H1 (cell line): Measurements from ENCODE around the gene LYAR. TPM values are rescaled to one million over a fixed set of nuclear protein-coding genes. Genes with fewer than 3 reads are reported as not detected.
A peak's percentile ranks its signal among the peaks of the same experiment; 100 is the strongest.

ENCODE experiments used
- CTCF ChIA-PET: fragments of 300-600 bp; sonication (Branson Sonifier 250); formaldehyde crosslinking; loops from one replicate; lab custom pipeline; 2021; ENCODE audit not compliant: partially characterized antibody; lab: Charles Lee
- POLR2A ChIA-PET: fragments of 300-600 bp; sonication (Branson Sonifier 250); formaldehyde crosslinking; loops from one replicate; lab custom pipeline; 2021; ENCODE audit warnings: inconsistent platforms; ENCODE audit not compliant: partially characterized antibody; lab: Charles Lee
- DNase-seq, 2 experiments: peaks; one replicate each; pipeline versions ENCODE4 v3.0.0 to v3.0.0-alpha.2; 2010 to 2022; ENCODE audit warnings: low spot score in 2 of 2, low read depth in 1 of 2, mixed read lengths in 1 of 2
- FAIRE-seq: peaks from 2 replicates; lab custom pipeline; 2011; peaks lifted over from hg19 to GRCh38; lab: Jason Lieb, UNC
- H2AFZ ChIP-seq: 2 replicates; pipeline ENCODE4 v1.8.1; 2012; ENCODE audit warnings: low read length, inconsistent platforms
- H2AK5ac ChIP-seq: 2 replicates; pipeline ENCODE4 v1.6.1; 2013; ENCODE audit warnings: low read depth, low read length
- H2BK120ac ChIP-seq: replicated peaks from 2 replicates; pipeline ENCODE3; 2013; ENCODE audit warnings: low read depth, low read length, inconsistent platforms
- H2BK12ac ChIP-seq: 2 replicates; pipeline ENCODE4 v1.6.1; 2013; ENCODE audit warnings: low read depth, low read length
- H2BK15ac ChIP-seq: 2 replicates; pipeline ENCODE4 v1.6.1; 2013; ENCODE audit warnings: low read length
- H2BK20ac ChIP-seq: 2 replicates; pipeline ENCODE4 v1.6.1; 2013; ENCODE audit warnings: low read length
- H2BK5ac ChIP-seq: 2 replicates; pipeline ENCODE4 v1.6.1; 2013; ENCODE audit warnings: low read depth, low read length
- H3K14ac ChIP-seq: 2 replicates; pipeline ENCODE4 v1.6.1; 2013; ENCODE audit warnings: inconsistent platforms; ENCODE audit not compliant: insufficient read length
- H3K18ac ChIP-seq: 2 replicates; pipeline ENCODE4 v1.6.1; 2013; ENCODE audit warnings: low read length; ENCODE audit errors: extremely low read depth
- H3K23ac ChIP-seq: 2 replicates; pipeline ENCODE4 v1.6.1; 2013; ENCODE audit warnings: inconsistent platforms; ENCODE audit not compliant: insufficient read length
- H3K23me2 ChIP-seq: 2 replicates; pipeline ENCODE4 v1.6.1; 2013; ENCODE audit warnings: low read depth, low read length
- H3K27ac ChIP-seq: 2 replicates; pipeline ENCODE4 v1.6.1; 2011; ENCODE audit warnings: low read depth, low read length, inconsistent platforms
- H3K27me3 ChIP-seq, 4 experiments: replicated peaks in 1 of 4; 1 replicate in 1 of 4; 2 replicates in 3 of 4; pipeline versions ENCODE4 v1.6.1 to v1.8.1; 2011 to 2013; ENCODE audit warnings: low read length in 3 of 4, mild to moderate bottlenecking in 3 of 4, inconsistent platforms in 2 of 4, mixed read lengths in 2 of 4, moderate library complexity in 1 of 4; ENCODE audit not compliant: control insufficient read depth in 3 of 4, insufficient read depth in 3 of 4; ENCODE audit errors: extremely low read depth in 1 of 4
- H3K36me3 ChIP-seq, 4 experiments: 2 replicates each; pipeline versions ENCODE4 v1.6.1 to v1.8.1; 2011 to 2013; ENCODE audit warnings: mild to moderate bottlenecking in 4 of 4, low read length in 3 of 4, moderate library complexity in 2 of 4, control low read depth in 1 of 4, inconsistent platforms in 1 of 4; ENCODE audit not compliant: insufficient read depth in 4 of 4, control insufficient read depth in 2 of 4
- H3K4ac ChIP-seq: replicated peaks from 2 replicates; pipeline ENCODE3; 2013; ENCODE audit warnings: low read length, low read depth, mixed read lengths, inconsistent platforms; ENCODE audit not compliant: insufficient read length
- H3K4me1 ChIP-seq, 4 experiments: replicated peaks in 1 of 4; 1 replicate in 1 of 4; 2 replicates in 3 of 4; pipeline versions ENCODE4 v1.6.1 to v1.8.1; 2011 to 2013; ENCODE audit warnings: low read length in 3 of 4, inconsistent platforms in 2 of 4, mixed read lengths in 1 of 4; ENCODE audit not compliant: insufficient read depth in 4 of 4, control insufficient read depth in 3 of 4
- H3K4me2 ChIP-seq, 2 experiments: 2 replicates each; pipeline versions ENCODE4 v1.6.1 to v1.8.1; 2011 to 2013; ENCODE audit warnings: low read depth in 2 of 2, low read length in 2 of 2, control low read depth in 1 of 2, inconsistent platforms in 1 of 2, mild to moderate bottlenecking in 1 of 2; ENCODE audit not compliant: insufficient read depth in 1 of 2
- H3K4me3 ChIP-seq, 4 experiments: fragments of 200-600, 300-600 bp in 1 of 4; sonication (generic), shearing (Covaris generic), sonication (Bioruptor Twin) in 1 of 4; 2 replicates each; pipeline versions ENCODE4 v1.5.1 to v1.8.1; 2011 to 2016; ENCODE audit warnings: low read length in 4 of 4, low read depth in 3 of 4, control low read depth in 2 of 4, inconsistent platforms in 2 of 4, mild to moderate bottlenecking in 2 of 4, mixed read lengths in 1 of 4, moderate library complexity in 1 of 4; ENCODE audit not compliant: insufficient read depth in 2 of 4; ENCODE audit errors: extremely low read depth in 1 of 4
- H3K56ac ChIP-seq: replicated peaks from 2 replicates; pipeline ENCODE3; 2013; ENCODE audit warnings: low read depth, mild to moderate bottlenecking, mixed read lengths, low read length, inconsistent platforms; ENCODE audit not compliant: insufficient read length
- H3K79me1 ChIP-seq: 2 replicates; pipeline ENCODE4 v1.6.1; 2013; ENCODE audit warnings: low read depth, low read length, control low read depth
- H3K79me2 ChIP-seq, 2 experiments: 2 replicates each; pipeline versions ENCODE4 v1.6.1 to v1.8.1; 2012 to 2013; ENCODE audit warnings: low read length in 2 of 2, mild to moderate bottlenecking in 2 of 2, inconsistent platforms in 1 of 2; ENCODE audit not compliant: insufficient read depth in 2 of 2, control insufficient read depth in 1 of 2
- H3K9ac ChIP-seq, 4 experiments: replicated peaks in 1 of 4; 1 replicate in 1 of 4; 2 replicates in 3 of 4; pipeline versions ENCODE4 v1.6.1 to v1.8.1; 2011 to 2013; ENCODE audit warnings: low read depth in 3 of 4, low read length in 3 of 4, control low read depth in 2 of 4, mild to moderate bottlenecking in 2 of 4, moderate library complexity in 2 of 4, inconsistent platforms in 1 of 4; ENCODE audit errors: extremely low read depth in 1 of 4
- H3K9me3 ChIP-seq, 2 experiments: 2 replicates each; pipeline versions ENCODE4 v1.6.1 to v1.8.1; 2012 to 2013; ENCODE audit warnings: mild to moderate bottlenecking in 2 of 2, moderate library complexity in 2 of 2, control low read depth in 1 of 2, inconsistent platforms in 1 of 2, low read depth in 1 of 2, low read length in 1 of 2, mixed read lengths in 1 of 2; ENCODE audit not compliant: insufficient read depth in 2 of 2
- H4K20me1 ChIP-seq, 2 experiments: replicated peaks in 1 of 2; 2 replicates each; pipeline versions ENCODE3 to v1.8.1; 2011 to 2013; ENCODE audit warnings: inconsistent platforms in 2 of 2, low read length in 2 of 2, mild to moderate bottlenecking in 1 of 2; ENCODE audit not compliant: insufficient read depth in 2 of 2, control insufficient read depth in 1 of 2
- H4K5ac ChIP-seq: 2 replicates; pipeline ENCODE4 v1.6.1; 2013; ENCODE audit warnings: low read length, low read depth, mixed read lengths, inconsistent platforms; ENCODE audit not compliant: insufficient read length
- H4K8ac ChIP-seq: 2 replicates; pipeline ENCODE4 v1.8.0; 2013; ENCODE audit warnings: mild to moderate bottlenecking, moderate library complexity, low read length, inconsistent platforms; ENCODE audit not compliant: insufficient read depth; ENCODE audit errors: extremely low read depth
- H4K91ac ChIP-seq: replicated peaks from 2 replicates; pipeline ENCODE3; 2013; ENCODE audit warnings: low read length, mixed read lengths, inconsistent platforms; ENCODE audit not compliant: insufficient read length
- BCL11A ChIP-seq, 2 experiments: IDR thresholded peaks; one replicate each; pipeline ENCODE4 v1.6.1; 2011; ENCODE audit warnings: low read depth in 2 of 2, low read length in 2 of 2, mild to moderate bottlenecking in 2 of 2
- EZH2 ChIP-seq: fragments of 200-600 bp; sonication (generic); IDR thresholded peaks from 2 replicates; pipeline ENCODE4 v1.7.1; 2012; ENCODE audit warnings: low read depth, mild to moderate bottlenecking, moderate library complexity, low read length, inconsistent platforms; ENCODE audit not compliant: severe bottlenecking
- SIX5 ChIP-seq: IDR thresholded peaks from 2 replicates; pipeline ENCODE4 v1.6.1; 2011; ENCODE audit warnings: mild to moderate bottlenecking, low read depth, low read length
- WGBS, 2 experiments: shearing (Covaris generic) in 1 of 2; methylation state at CpG; one replicate each; pipeline versions ENCODE4 v1.1.6 to v1.1.7; 2013 to 2015; ENCODE audit warnings: low lambda C conversion rate in 2 of 2, mixed read lengths in 2 of 2, inconsistent platforms in 1 of 2, low coverage in 1 of 2, missing lambda C conversion rate in 1 of 2; ENCODE audit not compliant: insufficient replicate concordance in 2 of 2, insufficient coverage in 1 of 2, insufficient read length in 1 of 2; ENCODE audit errors: extremely low coverage in 1 of 2, missing lambda C conversion rate in 1 of 2; 5-methylcytosine and 5-hydroxymethylcytosine counted together
- polyA plus RNA-seq, 7 experiments: library from polyadenylated mRNA; depleted of rRNA in 3 of 7; stranded (reverse) in 5 of 7; unstranded in 2 of 7; fragments of >200 nt in 5 of 7; fragments of 200-250 nt in 2 of 7; gene quantifications; 1 replicate in 5 of 7; 2 replicates in 1 of 7; 4 replicates in 1 of 7; pipeline versions ENCODE4 v1.2.1 to v1.2.3, GENCODE V29; 2011 to 2013; ENCODE audit warnings: missing spikeins in 2 of 7, mixed read lengths in 2 of 7
- total RNA-seq: library from RNA; stranded (reverse); fragmentation: NEBNext Ultra II Directional; extraction: Animal tissue kit (Norgen Biotek cat#: 25700); gene quantifications from 2 replicates; pipeline ENCODE4 v1.2.1, GENCODE V29; 2021

LYAR gene
- total and polyA plus RNA-seq, 2 of the 8 experiments (the other 6 are each of a cell fraction or from before 2014, with no cell fraction given): 6.5 to 46.9 TPM

- Histone ChIP-seq H2AFZ (no peak overlapping the region), H2BK5ac (no peak overlapping the region), H2BK12ac (no peak overlapping the region), H3K18ac (no peak overlapping the region), H3K79me2 (no peaks in the 10 kb centered on the region), H3K79me1 (no peaks in the 10 kb centered on the region), H4K20me1 (no peaks in the 10 kb centered on the region), H3K27me3 (peaks cover 40 to 59% (median 52%) of the 10 kb centered on the region in 4 experiments), H3K27ac (no peak overlapping the region), H3K4ac (no peak overlapping the region), H3K14ac (no peak overlapping the region), H2AK5ac (no peak overlapping the region), H3K4me1 (peaks cover 0 to 2% (median under 1%) of the 10 kb centered on the region in 4 experiments; a peak in 2 of 7 replicates), H3K9ac (no peak overlapping the region), H4K5ac (no peak overlapping the region), H2BK20ac (no peak overlapping the region), H3K36me3 (peaks cover 0 to 6% (median 0%) of the 10 kb centered on the region in 4 experiments; a peak in 1 of 8 replicates), H2BK120ac (no peak overlapping the region), H3K23ac (no peak overlapping the region), H4K8ac (no peak overlapping the region), H4K91ac (no peak overlapping the region), H3K23me2 (no peaks in the 10 kb centered on the region; the same call in 1 of the 2 replicates)
- DNase-seq: no peak
- ChIA-PET POLR2A (no interaction called here), CTCF (no interaction called here)
- 71% methylated on average over 1 of the region's 1 CpG; no CpG with 5 or more reads in 1 of the 2 experiments for WGBS, 2 experiments
- no peak for FAIRE-seq
- peak; percentile 5 for TF ChIP-seq EZH2
- TF ChIP-seq BCL11A (IDR thresholded peaks at IDR 0.05; ENCODE audit: low read depth in 2 of 2, low read length in 2 of 2): no peak
- TF ChIP-seq SIX5: no peak
- TF ChIP-seq, all 59 proteins: peak for 1
- Histone ChIP-seq H3K9me3 (peaks cover 0 to 5% of the 10 kb centered on the region in 2 experiments; a peak in 1 of 4 replicates), H3K4me3 (peak overlapping the region in 1 of 4 experiments; percentile 53; a peak in 1 of 8 replicates), H3K4me2 (peak overlapping the region; percentile 16 to 62; a peak in 3 of 4 replicates), H2BK15ac (no peak overlapping the region), H3K56ac (no peak overlapping the region)
Observed at GRCh38 chr4:4228356-4228668, 61.6 kb downstream of the LYAR start.
